ENCODE results near the gene RERE.
A peak's percentile ranks its signal among the peaks of the same experiment; 100 is the strongest.

RERE gene

GRCh38 chr1:8665833-8666232 lies 151.6 kb downstream of the RERE start:
- Mint-ChIP-seq H3K4me1 (ENCODE audit: low read depth) (peaks cover 29% of the 10 kb centered on the region), H3K27ac (no peak overlapping the region), H3K36me3 (ENCODE audit: low read depth) (no peaks in the 10 kb centered on the region), H3K9me3 (no peaks in the 10 kb centered on the region), H3K27me3 (no peaks in the 10 kb centered on the region), H3K4me3 (no peak overlapping the region)
- no peak for DNase-seq

- Mint-ChIP-seq H3K27ac (no peak overlapping the region), H3K4me3 (no peak overlapping the region), H3K9me3 (no peaks in the 10 kb centered on the region), H3K4me1 (ENCODE audit: low read depth) (peaks cover 19% of the 10 kb centered on the region), H3K36me3 (ENCODE audit: low read depth) (no peaks in the 10 kb centered on the region), H3K27me3 (no peaks in the 10 kb centered on the region)
- no peak for DNase-seq
These were observed 152.6 kb downstream of the RERE start for GRCh38 chr1:8664887-8665286.

- no peak overlapping the region for H3K4me3 Mint-ChIP-seq
- no peaks in the 10 kb centered on the region for H3K9me3 Mint-ChIP-seq
- H3K27me3 Mint-ChIP-seq, result no peaks in the 10 kb centered on the region
- H3K36me3 Mint-ChIP-seq (ENCODE audit: low read depth), result no peaks in the 10 kb centered on the region
- DNase-seq, result no peak
- no peak overlapping the region for H3K27ac Mint-ChIP-seq
- H3K4me1 Mint-ChIP-seq (ENCODE audit: low read depth), result peaks cover 15% of the 10 kb centered on the region
These were observed 153.5 kb downstream of the RERE start for GRCh38 chr1:8663915-8664329.

DNA sequence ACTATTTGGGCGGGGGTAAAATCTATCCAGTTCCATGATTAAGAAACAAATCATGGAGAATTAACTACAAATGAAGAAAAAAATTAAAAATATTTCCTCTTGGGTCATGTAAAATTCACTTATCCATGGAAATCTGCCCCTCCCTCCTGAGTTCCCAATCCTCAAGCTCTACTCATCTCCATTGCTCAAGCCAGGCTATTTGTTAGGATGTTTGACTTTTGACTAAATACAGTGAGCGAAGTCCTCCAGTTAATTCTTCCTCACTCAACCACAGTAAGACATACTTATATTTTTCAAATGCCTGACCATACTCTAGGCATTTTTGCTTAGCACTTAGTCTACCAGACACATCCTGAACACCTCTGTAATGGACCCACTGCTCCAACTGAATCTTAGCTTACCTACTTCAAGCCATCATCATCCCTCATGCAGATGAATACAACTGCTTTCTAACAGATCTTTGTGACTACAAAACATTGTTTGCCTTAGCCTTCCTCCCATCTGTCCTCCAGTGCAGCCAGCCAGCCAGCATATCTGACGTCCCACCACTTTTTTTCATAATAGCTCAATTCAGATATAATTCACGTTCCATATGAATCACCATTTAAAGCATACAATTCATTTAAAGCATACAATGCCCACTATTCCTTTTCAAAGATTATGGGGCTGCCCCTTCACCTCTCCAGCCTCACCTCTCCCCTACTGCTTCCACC lies 154.2 kb downstream of the RERE start:
- H3K27me3 Mint-ChIP-seq, result no peaks in the 10 kb centered on the region
- no peaks in the 10 kb centered on the region for H3K9me3 Mint-ChIP-seq
- no peaks in the 10 kb centered on the region for H3K36me3 Mint-ChIP-seq (ENCODE audit: low read depth)
- no peak for DNase-seq
- H3K4me1 Mint-ChIP-seq (ENCODE audit: low read depth), result peaks cover 10% of the 10 kb centered on the region
- H3K4me3 Mint-ChIP-seq, result no peak overlapping the region
- no peak overlapping the region for H3K27ac Mint-ChIP-seq

DNA sequence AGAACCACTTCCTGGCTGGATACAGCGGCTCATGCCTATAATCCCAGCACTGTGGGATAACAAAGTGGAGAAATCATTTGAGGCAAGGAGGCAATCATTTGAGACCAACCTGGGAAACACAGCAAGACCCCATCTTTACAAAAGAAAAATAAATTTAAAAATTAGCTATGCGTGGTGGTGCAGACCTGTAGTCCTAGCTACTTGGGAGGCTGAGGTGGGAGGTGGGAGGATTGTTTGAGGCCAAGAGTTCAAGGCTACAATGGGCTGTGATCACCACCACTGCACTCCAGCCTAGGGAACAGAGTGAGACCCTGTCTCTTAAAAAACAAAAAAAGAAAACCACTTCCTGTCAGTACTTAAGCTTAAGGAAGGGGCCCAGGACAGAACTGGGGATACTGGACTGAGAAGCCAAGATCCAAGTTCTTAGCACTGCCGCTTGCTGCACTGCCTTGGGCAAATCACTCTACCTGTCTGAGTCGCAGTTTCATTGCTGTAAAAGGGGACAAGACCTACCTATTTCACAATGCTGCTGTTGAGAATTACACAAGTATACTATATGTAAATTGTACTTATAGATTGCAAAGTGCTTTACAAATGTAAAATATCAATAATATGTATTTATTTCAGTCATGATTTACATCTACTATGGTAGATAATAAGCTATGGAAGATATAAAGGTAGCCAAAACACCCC lies 154.9 kb downstream of the RERE start:
- peak overlapping the region; percentile 8 for H3K4me3 Mint-ChIP-seq
- H3K27ac Mint-ChIP-seq, result no peak overlapping the region
- H3K27me3 Mint-ChIP-seq, result no peaks in the 10 kb centered on the region
- DNase-seq, result no peak
- no peaks in the 10 kb centered on the region for H3K9me3 Mint-ChIP-seq
- peaks cover 3% of the 10 kb centered on the region for H3K4me1 Mint-ChIP-seq (ENCODE audit: low read depth)
- H3K36me3 Mint-ChIP-seq (ENCODE audit: low read depth), result no peaks in the 10 kb centered on the region

GRCh38 chr1:8661185-8662110 lies 156.0 kb downstream of the RERE start:
- Mint-ChIP-seq H3K27ac (no peak overlapping the region), H3K27me3 (no peaks in the 10 kb centered on the region)
- DNase-seq, result no peak

GRCh38 chr1:8660411-8660828 lies 157.0 kb downstream of the RERE start:
- Mint-ChIP-seq H3K36me3 (ENCODE audit: low read depth) (peaks cover 10% of the 10 kb centered on the region), H3K9me3 (no peaks in the 10 kb centered on the region), H3K27ac (no peak overlapping the region), H3K4me1 (ENCODE audit: low read depth) (peaks cover 3% of the 10 kb centered on the region), H3K27me3 (no peaks in the 10 kb centered on the region), H3K4me3 (no peak overlapping the region)
- no peak for DNase-seq

More at GRCh38 chr1:8661185-8662110, 156.0 kb downstream of the RERE start:
- H3K4me1 Mint-ChIP-seq (ENCODE audit: low read depth), result peaks cover 3% of the 10 kb centered on the region
- no peaks in the 10 kb centered on the region for H3K36me3 Mint-ChIP-seq (ENCODE audit: low read depth)
- no peak overlapping the region for H3K4me3 Mint-ChIP-seq
- no peaks in the 10 kb centered on the region for H3K9me3 Mint-ChIP-seq

DNA sequence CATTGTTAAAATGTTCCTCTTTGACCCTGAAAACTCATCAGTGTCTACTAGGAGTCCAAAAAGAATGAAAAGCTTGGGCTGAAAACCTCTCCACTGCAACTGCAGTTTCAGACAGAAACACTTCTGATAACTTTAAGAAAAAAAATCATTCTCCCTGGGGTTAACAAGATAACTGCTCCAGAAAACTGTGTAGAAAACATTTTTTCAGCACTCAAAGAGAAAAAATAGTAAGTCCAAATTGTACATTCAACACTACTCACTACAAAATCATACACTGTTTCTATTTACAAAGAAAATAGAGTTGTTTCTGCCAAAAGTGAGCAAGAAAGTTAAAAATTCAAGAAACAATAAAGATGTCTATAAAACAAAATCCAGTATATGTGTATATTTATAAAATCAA lies 157.8 kb downstream of the RERE start:
- Mint-ChIP-seq H3K4me1 (ENCODE audit: low read depth) (peaks cover 5% of the 10 kb centered on the region), H3K9me3 (no peaks in the 10 kb centered on the region), H3K4me3 (no peak overlapping the region), H3K27ac (no peak overlapping the region), H3K36me3 (ENCODE audit: low read depth) (peaks cover 18% of the 10 kb centered on the region), H3K27me3 (no peaks in the 10 kb centered on the region)
- no peak for DNase-seq

- no peak overlapping the region for H3K4me3 Mint-ChIP-seq
These were observed 163.6 kb downstream of the RERE start for GRCh38 chr1:8653878-8654277.

DNA sequence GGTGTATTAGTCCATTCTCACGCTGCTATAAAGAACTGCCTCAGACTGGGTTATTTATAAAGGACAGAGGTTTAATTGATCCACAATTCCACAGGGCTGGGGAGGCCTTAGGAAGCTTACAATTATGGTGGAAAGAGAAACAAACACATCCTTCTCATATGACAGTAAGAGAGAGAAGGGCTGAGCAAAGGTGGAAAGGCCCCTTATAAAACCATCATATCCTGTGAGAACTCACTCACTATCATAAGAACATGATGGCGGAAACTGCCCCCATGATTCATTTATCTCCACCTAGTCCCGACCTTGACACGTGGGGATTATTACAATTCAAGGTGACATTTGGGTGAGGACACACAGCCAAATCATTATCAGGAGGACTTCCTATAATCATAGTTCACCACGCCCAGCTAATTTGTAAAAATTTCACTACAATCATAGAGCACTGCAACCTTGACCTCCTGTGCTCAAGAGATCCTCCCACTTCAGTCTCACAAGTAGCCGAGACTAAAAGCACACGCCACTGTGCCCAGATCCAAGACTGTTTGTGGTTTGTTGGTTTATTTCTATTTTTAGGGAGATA lies 164.9 kb downstream of the RERE start:
- Mint-ChIP-seq H3K4me1 (ENCODE audit: low read depth) (peaks cover 46% of the 10 kb centered on the region), H3K27ac (peak overlapping the region; percentile 72), H3K4me3 (no peak overlapping the region), H3K27me3 (no peaks in the 10 kb centered on the region), H3K9me3 (no peaks in the 10 kb centered on the region), H3K36me3 (ENCODE audit: low read depth) (peaks cover 51% of the 10 kb centered on the region)
- DNase-seq, result no peak

More at GRCh38 chr1:8653878-8654277, 163.6 kb downstream of the RERE start:
- H3K36me3 Mint-ChIP-seq (ENCODE audit: low read depth), result peaks cover 47% of the 10 kb centered on the region
- no peaks in the 10 kb centered on the region for H3K27me3 Mint-ChIP-seq
- peaks cover 34% of the 10 kb centered on the region for H3K4me1 Mint-ChIP-seq (ENCODE audit: low read depth)
- H3K27ac Mint-ChIP-seq, result no peak overlapping the region
- H3K9me3 Mint-ChIP-seq, result no peaks in the 10 kb centered on the region
- no peak for DNase-seq

DNA sequence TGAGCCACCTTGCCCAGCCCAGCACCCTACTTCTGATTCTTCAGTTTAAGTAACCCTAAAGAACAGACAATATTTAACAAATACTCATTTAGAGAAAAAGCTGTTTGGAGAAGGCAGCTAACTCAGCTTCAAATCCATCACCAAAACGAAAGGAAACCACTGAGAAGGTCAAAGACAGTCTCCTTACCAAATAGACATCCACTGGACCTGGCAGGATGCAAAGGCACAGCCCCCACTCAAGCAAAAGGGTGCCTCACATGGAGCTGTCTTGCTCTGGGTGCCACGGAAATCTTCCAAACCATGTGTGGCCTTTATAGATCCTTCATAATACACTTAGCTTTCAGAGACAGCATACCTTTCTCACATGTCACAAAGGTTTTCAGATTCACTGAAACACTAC lies 165.5 kb downstream of the RERE start:
- no peak overlapping the region for H3K4me3 Mint-ChIP-seq
- no peak for DNase-seq
- H3K27me3 Mint-ChIP-seq, result no peaks in the 10 kb centered on the region
- peak overlapping the region; percentile 72 for H3K27ac Mint-ChIP-seq
- peaks cover 51% of the 10 kb centered on the region for H3K36me3 Mint-ChIP-seq (ENCODE audit: low read depth)
- H3K4me1 Mint-ChIP-seq (ENCODE audit: low read depth), result peaks cover 52% of the 10 kb centered on the region
- no peaks in the 10 kb centered on the region for H3K9me3 Mint-ChIP-seq

GRCh38 chr1:8651236-8651890 lies 166.1 kb downstream of the RERE start:
- Mint-ChIP-seq H3K9me3 (no peaks in the 10 kb centered on the region), H3K27me3 (no peaks in the 10 kb centered on the region), H3K36me3 (ENCODE audit: low read depth) (peaks cover 52% of the 10 kb centered on the region), H3K4me3 (no peak overlapping the region), H3K4me1 (ENCODE audit: low read depth) (peaks cover 56% of the 10 kb centered on the region), H3K27ac (peak overlapping the region; percentile 72)
- no peak for DNase-seq

GRCh38 chr1:8649875-8650274 lies 167.6 kb downstream of the RERE start:
- H3K27ac Mint-ChIP-seq, result no peak overlapping the region
- H3K4me1 Mint-ChIP-seq (ENCODE audit: low read depth), result peaks cover 55% of the 10 kb centered on the region
- H3K9me3 Mint-ChIP-seq, result no peaks in the 10 kb centered on the region
- H3K27me3 Mint-ChIP-seq, result no peaks in the 10 kb centered on the region
- DNase-seq, result no peak
- peaks cover 43% of the 10 kb centered on the region for H3K36me3 Mint-ChIP-seq (ENCODE audit: low read depth)
- H3K4me3 Mint-ChIP-seq, result no peak overlapping the region

GRCh38 chr1:8649027-8649426 lies 168.4 kb downstream of the RERE start:
- Mint-ChIP-seq H3K27ac (no peak overlapping the region), H3K36me3 (ENCODE audit: low read depth) (peaks cover 39% of the 10 kb centered on the region), H3K4me3 (no peak overlapping the region), H3K27me3 (no peaks in the 10 kb centered on the region), H3K4me1 (ENCODE audit: low read depth) (peaks cover 56% of the 10 kb centered on the region), H3K9me3 (no peaks in the 10 kb centered on the region)
- no peak for DNase-seq
